ENCODE measurements around the gene NPAT. TPM values are rescaled to one million over a fixed set of nuclear protein-coding genes. Genes with fewer than 3 reads are reported as not detected.
A peak's percentile ranks its signal among the peaks of the same experiment; 100 is the strongest.

NPAT gene
- total and polyA plus RNA-seq, 2 of the 13 experiments (the other 11 are each of a cell fraction or from before 2014, with no cell fraction given): 4.4 to 11.2 TPM

GRCh38 chr11:108222574-108223347, at the start of gene NPAT, which contains the start of gene ATM (continued):
- no peak for TF ChIP-seq ZBTB49 (CRISPR knock-in tag; IDR thresholded peaks at IDR 0.05; ENCODE audit: borderline replicate concordance)
- no peak for TF ChIP-seq ZNF629 (CRISPR knock-in tag; conservative IDR thresholded peaks at IDR 0.05)
- no peak for TF ChIP-seq MATR3 (CRISPR knock-in tag; IDR thresholded peaks at IDR 0.05)
- peak; percentile 56 for TF ChIP-seq HDAC2 (CRISPR knock-in tag; IDR thresholded peaks at IDR 0.05)
- TF ChIP-seq ZNF766 (CRISPR knock-in tag; IDR thresholded peaks at IDR 0.05; ENCODE audit: borderline replicate concordance): 0 out of 2 replicates have a peak, but pooled peaks have one; percentile 1
- no peak for TF ChIP-seq RAD51 (IDR thresholded peaks at IDR 0.05; ENCODE audit: borderline replicate concordance)
- TF ChIP-seq SUZ12 (IDR thresholded peaks at IDR 0.05; ENCODE audit: low read depth, low read length): no peak
- peak; percentile 60; the same call in 1 of the 2 replicates for TF ChIP-seq ZNF235 (CRISPR knock-in tag; IDR thresholded peaks at IDR 0.05; ENCODE audit: borderline replicate concordance)
- TF ChIP-seq TAF1 (CRISPR knock-in tag; IDR thresholded peaks at IDR 0.05): peak; percentile 81
- peak; percentile 84 for TF ChIP-seq FOXK1 (CRISPR knock-in tag; IDR thresholded peaks at IDR 0.05; ENCODE audit: borderline replicate concordance, low read depth)
- TF ChIP-seq REXO4 (CRISPR knock-in tag; IDR thresholded peaks at IDR 0.05; ENCODE audit: borderline replicate concordance): no peak
- TF ChIP-seq TEAD3 (CRISPR knock-in tag; optimal IDR thresholded peaks at IDR 0.05; ENCODE audit: borderline replicate concordance): peak; percentile 80
- TF ChIP-seq MBD4 (IDR thresholded peaks at IDR 0.05; ENCODE audit: borderline replicate concordance, low read length): no peak
- no peak for TF ChIP-seq SP140L (CRISPR knock-in tag; IDR thresholded peaks at IDR 0.05; ENCODE audit: borderline replicate concordance)
- 0 out of 2 replicates have a peak, but pooled peaks have one; percentile 43 for TF ChIP-seq ZFP41 (CRISPR knock-in tag; IDR thresholded peaks at IDR 0.05; ENCODE audit: borderline replicate concordance)
- no peak for TF ChIP-seq PTBP1 (IDR thresholded peaks at IDR 0.05; ENCODE audit: low read depth, low read length, poor library complexity, severe bottlenecking)
- TF ChIP-seq PRPF4 (IDR thresholded peaks at IDR 0.05; ENCODE audit: low read depth, low read length, poor library complexity, severe bottlenecking): no peak
- TF ChIP-seq ZNF709 (CRISPR knock-in tag; IDR thresholded peaks at IDR 0.05): 0 out of 2 replicates have a peak, but pooled peaks have one; percentile 43
- TF ChIP-seq ZBTB3 (CRISPR knock-in tag; IDR thresholded peaks at IDR 0.05; ENCODE audit: borderline replicate concordance, low read depth): no peak
- peak; percentile 60 for TF ChIP-seq GABPA (IDR thresholded peaks at IDR 0.05; ENCODE audit: low read depth, low read length)
- TF ChIP-seq GABPA (CRISPR knock-in tag; IDR thresholded peaks at IDR 0.05; ENCODE audit: low read depth): peak; percentile 95
- peak; percentile 89 for TF ChIP-seq SAP130 (CRISPR knock-in tag; IDR thresholded peaks at IDR 0.05; ENCODE audit: low read depth)
- TF ChIP-seq ZEB1 (IDR thresholded peaks at IDR 0.05; ENCODE audit: insufficient replicate concordance, low read depth): peak; percentile 32
- peak; percentile 61; the same call in 1 of the 2 replicates for TF ChIP-seq ZNF552 (CRISPR knock-in tag; IDR thresholded peaks at IDR 0.05; ENCODE audit: borderline replicate concordance)
- TF ChIP-seq RELA (CRISPR knock-in tag; IDR thresholded peaks at IDR 0.05): no peak
- no peak for TF ChIP-seq SMARCE1 (IDR thresholded peaks at IDR 0.05; ENCODE audit: borderline replicate concordance)
- TF ChIP-seq ZNF350 (CRISPR knock-in tag; IDR thresholded peaks at IDR 0.05; ENCODE audit: borderline replicate concordance, low read depth): peak; percentile 84; the same call in 1 of the 2 replicates
- no peak for TF ChIP-seq PBX3 (CRISPR knock-in tag; IDR thresholded peaks at IDR 0.05; ENCODE audit: borderline replicate concordance)
- peak; percentile 57; the same call in 1 of the 2 replicates for TF ChIP-seq ZFX (CRISPR knock-in tag; IDR thresholded peaks at IDR 0.05; ENCODE audit: low read depth)

All from HepG2 (cell line).